MM.1S (cell line): ENCODE results near the gene ARHGAP8.

Experiments used
- DNase-seq: peaks from one replicate; pipeline ENCODE4 v3.0.0-alpha.2; 2015
- H2AFZ ChIP-seq: fragments of 300-600 bp; sonication (generic); 2 replicates; pipeline ENCODE4 v1.6.0; 2016; ENCODE audit warnings: antibody characterized with exemption, low read length
- H3F3A ChIP-seq: fragments of 300-600 bp; sonication (generic); 2 replicates; pipeline ENCODE4 v1.6.1; 2016; ENCODE audit warnings: mild to moderate bottlenecking, antibody characterized with exemption, low read length, moderate library complexity, mixed read lengths; ENCODE audit not compliant: insufficient read depth
- H3K27ac ChIP-seq: fragments of 300-600 bp; sonication (generic); 2 replicates; pipeline ENCODE4 v1.5.1; 2016; ENCODE audit warnings: mild to moderate bottlenecking, low read length
- H3K27me3 ChIP-seq: fragments of 300-600 bp; sonication (generic); replicated peaks from 2 replicates; pipeline ENCODE4 v1.6.0; 2016; ENCODE audit warnings: low read length; ENCODE audit not compliant: insufficient read depth
- H3K36me3 ChIP-seq: fragments of 300-600 bp; sonication (generic); replicated peaks from 2 replicates; pipeline ENCODE4 v1.6.1; 2016; ENCODE audit warnings: mild to moderate bottlenecking, low read length, mixed read lengths; ENCODE audit not compliant: insufficient read depth
- H3K4me1 ChIP-seq: fragments of 300-600 bp; sonication (generic); 2 replicates; pipeline ENCODE4 v1.6.1; 2016; ENCODE audit warnings: low read length, mixed read lengths
- H3K4me2 ChIP-seq: fragments of 300-600 bp; sonication (generic); 2 replicates; pipeline ENCODE4 v1.6.0; 2016; ENCODE audit warnings: low read depth, low read length
- H3K4me3 ChIP-seq: fragments of 300-600 bp; sonication (generic); 2 replicates; pipeline ENCODE4 v1.5.1; 2016; ENCODE audit warnings: low read length, mixed read lengths
- H3K79me2 ChIP-seq: fragments of 300-600 bp; sonication (generic); 2 replicates; pipeline ENCODE4 v1.6.1; 2016; ENCODE audit warnings: mixed run types, low read length, mixed read lengths
- H3K9ac ChIP-seq: fragments of 300-600 bp; sonication (generic); 2 replicates; pipeline ENCODE4 v1.6.1; 2016; ENCODE audit warnings: low read length, mixed read lengths
- H3K9me2 ChIP-seq: fragments of 300-600 bp; sonication (generic); replicated peaks from 2 replicates; pipeline ENCODE4 v1.6.1; 2016; ENCODE audit warnings: mild to moderate bottlenecking, low read length, mixed read lengths; ENCODE audit not compliant: insufficient read depth
- H3K9me3 ChIP-seq: fragments of 300-600 bp; sonication (generic); replicated peaks from 2 replicates; pipeline ENCODE4 v1.6.1; 2016; ENCODE audit warnings: mild to moderate bottlenecking, low read length, mixed read lengths; ENCODE audit not compliant: insufficient read depth
- H4K20me1 ChIP-seq: fragments of 300-600 bp; sonication (generic); 2 replicates; pipeline ENCODE4 v1.6.1; 2016; ENCODE audit warnings: mild to moderate bottlenecking, low read length, moderate library complexity, mixed read lengths; ENCODE audit not compliant: insufficient read depth
- EZH2 ChIP-seq: fragments of 300-600 bp; sonication (generic); optimal IDR thresholded peaks from 2 replicates; pipeline ENCODE3; 2017; ENCODE audit warnings: low read depth, mild to moderate bottlenecking, antibody characterized with exemption, low read length, mixed read lengths
- EZH2phosphoT487 ChIP-seq: fragments of 300-600 bp; sonication (generic); IDR thresholded peaks from 2 replicates; pipeline ENCODE4 v1.6.1; 2018; ENCODE audit warnings: antibody characterized with exemption, low read length
- TF ChIP-seq, protein P1 (sequence below): fragments of 300-600 bp; sonication (generic); IDR thresholded peaks from 2 replicates; pipeline ENCODE4 v1.5.1; 2016; ENCODE audit warnings: antibody characterized with exemption, low read length, mixed read lengths

Gene ARHGAP8

DNA sequence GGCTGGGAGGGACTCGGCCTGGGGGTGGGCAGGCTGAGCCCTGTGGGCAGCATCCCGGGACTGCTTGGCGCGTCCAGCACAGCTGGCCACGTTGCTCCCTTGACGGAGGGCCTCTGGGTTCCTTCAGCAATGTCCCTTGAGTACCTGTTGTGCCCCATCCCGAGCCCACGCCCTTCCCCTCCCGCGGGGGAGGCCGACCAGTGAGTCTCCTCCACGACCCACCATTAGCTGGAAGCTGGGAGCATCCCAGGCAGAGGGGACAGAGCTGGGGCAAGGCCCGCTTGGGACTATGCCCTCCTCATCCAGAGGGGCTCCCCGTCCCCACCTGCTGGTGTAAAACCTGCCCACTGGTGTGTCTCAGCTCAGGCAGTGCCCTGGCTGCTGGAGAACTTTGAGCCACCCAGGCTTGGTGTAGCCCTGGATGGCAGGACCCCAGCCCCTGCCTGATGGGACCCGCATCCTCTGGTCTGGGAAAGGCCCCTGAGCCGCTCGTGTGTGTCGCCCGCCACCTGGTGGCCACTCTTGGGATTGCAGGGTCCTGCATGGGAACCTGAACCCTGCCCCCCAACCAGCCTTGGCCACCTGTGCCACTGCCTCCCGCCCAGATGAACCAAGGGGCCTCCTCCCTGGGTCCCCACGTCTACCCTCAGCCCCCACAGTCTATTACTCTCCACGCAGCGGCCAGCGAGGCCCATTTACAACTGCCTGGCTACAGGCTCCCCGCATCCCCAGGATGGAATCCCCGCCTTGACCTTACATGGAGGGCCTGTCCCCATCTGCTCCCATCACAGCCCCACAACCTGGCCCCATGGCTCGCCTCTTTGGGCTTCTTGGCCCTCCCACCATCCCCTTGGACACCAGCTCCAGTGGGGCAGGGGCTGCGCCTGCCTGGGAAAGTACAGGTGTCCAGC is 16.6 kb upstream of the ARHGAP8 start:
- Histone ChIP-seq H3K27ac (no peak overlapping the region), H3K36me3 (no peaks in the 10 kb centered on the region), H3F3A (no peaks in the 10 kb centered on the region), H4K20me1 (no peaks in the 10 kb centered on the region), H3K9me3 (no peaks in the 10 kb centered on the region), H2AFZ (no peak overlapping the region), H3K4me1 (no peaks in the 10 kb centered on the region), H3K27me3 (peaks cover 53% of the 10 kb centered on the region), H3K4me2 (no peak overlapping the region), H3K4me3 (no peak overlapping the region), H3K9ac (no peak overlapping the region), H3K79me2 (no peaks in the 10 kb centered on the region), H3K9me2 (no peaks in the 10 kb centered on the region)
- TF ChIP-seq, protein P1, sequence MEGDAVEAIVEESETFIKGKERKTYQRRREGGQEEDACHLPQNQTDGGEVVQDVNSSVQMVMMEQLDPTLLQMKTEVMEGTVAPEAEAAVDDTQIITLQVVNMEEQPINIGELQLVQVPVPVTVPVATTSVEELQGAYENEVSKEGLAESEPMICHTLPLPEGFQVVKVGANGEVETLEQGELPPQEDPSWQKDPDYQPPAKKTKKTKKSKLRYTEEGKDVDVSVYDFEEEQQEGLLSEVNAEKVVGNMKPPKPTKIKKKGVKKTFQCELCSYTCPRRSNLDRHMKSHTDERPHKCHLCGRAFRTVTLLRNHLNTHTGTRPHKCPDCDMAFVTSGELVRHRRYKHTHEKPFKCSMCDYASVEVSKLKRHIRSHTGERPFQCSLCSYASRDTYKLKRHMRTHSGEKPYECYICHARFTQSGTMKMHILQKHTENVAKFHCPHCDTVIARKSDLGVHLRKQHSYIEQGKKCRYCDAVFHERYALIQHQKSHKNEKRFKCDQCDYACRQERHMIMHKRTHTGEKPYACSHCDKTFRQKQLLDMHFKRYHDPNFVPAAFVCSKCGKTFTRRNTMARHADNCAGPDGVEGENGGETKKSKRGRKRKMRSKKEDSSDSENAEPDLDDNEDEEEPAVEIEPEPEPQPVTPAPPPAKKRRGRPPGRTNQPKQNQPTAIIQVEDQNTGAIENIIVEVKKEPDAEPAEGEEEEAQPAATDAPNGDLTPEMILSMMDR, result peak; percentile 88
- TF ChIP-seq EZH2, result no peak
- DNase-seq, result peak; percentile 51

DNA sequence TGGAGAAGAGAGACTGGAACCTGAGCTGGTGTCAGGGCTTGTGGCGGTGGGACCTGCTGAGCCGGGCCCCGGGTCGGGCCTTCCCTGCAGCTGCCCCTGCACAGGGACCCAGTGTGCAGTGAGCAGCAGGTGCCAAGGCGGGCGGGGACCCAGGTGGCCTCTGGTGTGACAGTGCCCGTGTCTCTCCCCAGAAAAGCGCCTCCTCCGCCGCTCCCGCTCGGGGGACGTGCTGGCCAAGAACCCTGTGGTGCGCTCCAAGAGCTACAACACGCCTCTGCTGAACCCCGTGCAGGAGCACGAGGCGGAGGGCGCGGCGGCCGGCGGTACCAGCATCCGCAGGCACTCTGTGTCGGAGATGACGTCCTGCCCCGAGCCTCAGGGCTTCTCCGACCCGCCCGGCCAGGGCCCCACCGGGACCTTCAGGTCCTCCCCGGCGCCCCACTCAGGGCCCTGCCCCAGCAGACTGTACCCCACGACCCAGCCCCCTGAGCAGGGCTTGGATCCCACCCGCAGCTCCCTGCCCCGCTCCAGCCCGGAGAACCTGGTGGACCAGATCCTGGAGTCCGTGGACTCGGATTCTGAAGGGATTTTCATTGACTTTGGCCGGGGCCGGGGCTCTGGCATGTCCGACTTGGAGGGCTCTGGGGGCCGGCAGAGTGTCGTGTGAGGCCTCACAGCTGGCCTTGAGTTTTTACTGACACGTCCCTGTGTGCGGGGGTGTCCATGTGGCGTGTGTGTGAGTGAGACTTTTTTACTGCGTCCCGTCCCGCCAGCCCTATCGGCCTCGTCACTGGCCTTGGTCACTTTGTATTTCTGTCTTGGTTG is 15.6 kb upstream of the ARHGAP8 start:
- TF ChIP-seq, protein P1, result no peak
- TF ChIP-seq EZH2, result no peak
- no peak for TF ChIP-seq EZH2phosphoT487
- Histone ChIP-seq H3K27me3 (peaks cover 54% of the 10 kb centered on the region), H4K20me1 (no peaks in the 10 kb centered on the region), H3K4me2 (no peak overlapping the region), H3K36me3 (no peaks in the 10 kb centered on the region), H3K9me3 (no peaks in the 10 kb centered on the region), H2AFZ (no peak overlapping the region), H3K9ac (no peak overlapping the region), H3K4me1 (no peaks in the 10 kb centered on the region), H3K27ac (no peak overlapping the region), H3K79me2 (no peaks in the 10 kb centered on the region), H3K4me3 (no peak overlapping the region), H3K9me2 (no peaks in the 10 kb centered on the region), H3F3A (no peaks in the 10 kb centered on the region)
- no peak for DNase-seq

DNA sequence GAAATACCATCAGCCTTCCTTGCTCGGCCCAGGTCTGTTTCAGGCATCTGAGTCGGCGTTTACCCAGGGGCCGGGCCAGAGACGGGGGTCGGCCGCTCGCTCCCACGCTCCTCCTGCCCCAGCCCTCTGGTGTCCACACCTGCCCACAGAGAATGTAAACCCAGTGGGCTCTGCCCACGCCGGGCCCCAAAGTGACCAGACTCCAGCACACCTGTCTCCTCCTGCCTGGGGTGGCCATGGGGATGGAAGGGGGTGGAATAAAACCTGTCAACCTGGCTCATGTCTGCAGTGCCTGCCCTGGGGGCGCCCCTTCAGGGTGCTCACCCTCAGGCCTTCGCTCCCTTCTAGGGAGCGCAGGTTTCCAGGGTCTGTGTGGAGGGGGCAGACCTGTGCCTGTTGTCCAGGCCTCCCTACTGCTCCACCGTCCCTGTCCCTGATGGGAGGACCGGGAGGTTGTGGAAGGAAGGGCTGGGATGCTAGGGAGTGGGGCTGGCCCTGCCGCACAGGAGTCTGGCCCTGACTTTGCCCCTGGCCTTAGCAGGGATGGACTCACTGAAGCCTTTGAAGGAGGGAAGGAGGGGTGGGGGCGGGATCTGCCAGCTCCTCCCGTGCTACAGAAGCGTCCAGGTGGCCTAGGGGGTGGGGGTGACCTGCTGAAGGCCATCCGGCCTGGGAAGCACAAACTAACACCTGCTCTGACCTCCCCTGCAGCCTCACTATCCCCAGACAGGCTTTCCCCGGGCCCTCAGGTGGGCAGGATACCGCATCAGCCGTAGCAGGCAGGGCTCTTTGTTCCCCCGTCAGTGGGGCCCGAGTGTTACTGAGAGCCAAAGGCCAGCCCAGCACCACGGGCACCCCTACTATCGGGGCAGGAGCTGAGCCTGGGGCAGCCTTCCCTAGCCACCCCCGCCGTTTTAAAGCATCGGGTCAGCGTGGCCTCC is 14.7 kb upstream of the ARHGAP8 start:
- Histone ChIP-seq H3K4me3 (no peak overlapping the region), H3K27me3 (peaks cover 62% of the 10 kb centered on the region), H3K79me2 (no peaks in the 10 kb centered on the region), H3K4me1 (no peaks in the 10 kb centered on the region), H2AFZ (no peak overlapping the region), H3F3A (no peaks in the 10 kb centered on the region), H3K4me2 (no peak overlapping the region), H3K36me3 (no peaks in the 10 kb centered on the region), H4K20me1 (no peaks in the 10 kb centered on the region), H3K27ac (no peak overlapping the region), H3K9me2 (no peaks in the 10 kb centered on the region), H3K9ac (no peak overlapping the region), H3K9me3 (no peaks in the 10 kb centered on the region)
- TF ChIP-seq EZH2 (no peak), EZH2phosphoT487 (no peak)
- TF ChIP-seq, protein P1, result no peak
- no peak for DNase-seq
